ENCODE data around the gene IQSEC2. TPM values are rescaled to one million over a fixed set of nuclear protein-coding genes. Genes with fewer than 3 reads are reported as not detected.
A peak's percentile ranks its signal among the peaks of the same experiment; 100 is the strongest.

The IQSEC2 gene
- total and polyA plus RNA-seq, 4 donors: 9.0 to 24.6 (median 17.4) TPM

GRCh38 chrX:53257166-53257565 lies 24.2 kb downstream of the IQSEC2 start:
- Histone ChIP-seq H3K4me3 (no peak overlapping the region), H3K4me1 (ENCODE audit: control insufficient read depth in 5 of 5, insufficient read depth in 5 of 5, low read length in 5 of 5) (peaks cover 0 to 6% (median 0%) of the 10 kb centered on the region in 5 donors), H3K36me3 (ENCODE audit: control insufficient read depth in 4 of 4, insufficient read depth in 4 of 4, low read length in 4 of 4) (no peaks in the 10 kb centered on the region), H3K9me3 (ENCODE audit: control insufficient read depth in 4 of 4, insufficient read depth in 3 of 4, low read length in 3 of 4) (peaks cover 0 to 3% (median 0%) of the 10 kb centered on the region in 4 donors), H3K27ac (ENCODE audit: low read depth in 1 of 2, low read length in 1 of 2) (no peak overlapping the region), H3K27me3 (ENCODE audit: control insufficient read depth in 3 of 3, insufficient read depth in 3 of 3, low read length in 2 of 3) (peaks cover 0 to 45% (median 5%) of the 10 kb centered on the region in 3 donors), H3K9ac (ENCODE audit: insufficient read depth in 1 of 2, low read length in 2 of 2) (no peak overlapping the region)
- DNase-seq: no peak
- no peak for ATAC-seq (ENCODE audit: insufficient read depth, low FRiP score)
- TF ChIP-seq CTCF (IDR thresholded peaks at IDR 0.05; ENCODE audit: control extremely low read depth, extremely low read depth): no peak
- WGBS, 2 donors: 88 to 100% methylated on average over 4 to 13 of the region's 13 CpGs

DNA sequence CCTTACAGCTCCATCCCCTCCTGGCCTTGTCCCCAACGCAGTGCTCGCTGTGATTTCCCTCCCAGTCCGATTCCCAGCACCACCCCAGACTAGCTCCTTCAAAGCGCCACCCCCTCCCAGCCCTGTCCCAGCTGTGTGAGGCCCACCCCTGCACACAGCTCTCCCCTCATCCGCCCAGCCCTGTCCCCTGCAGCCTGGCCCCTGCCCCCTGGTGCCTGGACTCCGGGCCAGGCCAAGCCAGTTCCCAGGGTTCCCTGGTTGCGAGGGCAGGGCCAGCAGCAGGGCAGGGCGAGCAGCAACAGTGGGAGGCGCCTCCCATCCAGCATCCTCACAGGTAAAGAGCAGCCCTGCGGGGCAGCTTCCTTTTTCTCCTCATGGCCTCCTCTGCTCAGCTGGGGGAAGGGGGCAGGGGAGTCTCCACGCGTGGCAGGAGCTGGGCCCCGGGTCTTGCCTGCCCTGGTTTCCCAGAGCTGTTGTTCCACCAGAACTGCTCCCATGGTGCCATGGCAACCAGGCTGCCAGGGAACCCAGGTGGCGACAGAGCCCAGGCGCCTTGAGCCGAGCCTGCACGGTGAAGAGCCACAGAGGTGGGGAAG lies 24.8 kb downstream of the IQSEC2 start:
- 56 to 88% methylated on average over 12 to 17 of the region's 17 CpGs for WGBS, 2 donors
- Histone ChIP-seq H3K9me3 (ENCODE audit: control insufficient read depth in 4 of 4, insufficient read depth in 3 of 4, low read length in 3 of 4) (peaks cover 0 to 3% (median 0%) of the 10 kb centered on the region in 4 donors), H3K4me1 (ENCODE audit: control insufficient read depth in 5 of 5, insufficient read depth in 5 of 5, low read length in 5 of 5) (peaks cover 0 to 6% (median 0%) of the 10 kb centered on the region in 5 donors), H3K4me3 (no peak overlapping the region), H3K27ac (ENCODE audit: low read depth in 1 of 2, low read length in 1 of 2) (no peak overlapping the region), H3K9ac (ENCODE audit: insufficient read depth in 1 of 2, low read length in 2 of 2) (no peak overlapping the region), H3K36me3 (ENCODE audit: control insufficient read depth in 4 of 4, insufficient read depth in 4 of 4, low read length in 4 of 4) (no peaks in the 10 kb centered on the region), H3K27me3 (ENCODE audit: control insufficient read depth in 3 of 3, insufficient read depth in 3 of 3, low read length in 2 of 3) (peaks cover 0 to 41% (median 5%) of the 10 kb centered on the region in 3 donors)
- TF ChIP-seq CTCF (IDR thresholded peaks at IDR 0.05; ENCODE audit: control extremely low read depth, extremely low read depth): no peak
- DNase-seq (peak in 1 of 3 donors; percentile 36), ATAC-seq (ENCODE audit: insufficient read depth, low FRiP score) (no peak)

DNA sequence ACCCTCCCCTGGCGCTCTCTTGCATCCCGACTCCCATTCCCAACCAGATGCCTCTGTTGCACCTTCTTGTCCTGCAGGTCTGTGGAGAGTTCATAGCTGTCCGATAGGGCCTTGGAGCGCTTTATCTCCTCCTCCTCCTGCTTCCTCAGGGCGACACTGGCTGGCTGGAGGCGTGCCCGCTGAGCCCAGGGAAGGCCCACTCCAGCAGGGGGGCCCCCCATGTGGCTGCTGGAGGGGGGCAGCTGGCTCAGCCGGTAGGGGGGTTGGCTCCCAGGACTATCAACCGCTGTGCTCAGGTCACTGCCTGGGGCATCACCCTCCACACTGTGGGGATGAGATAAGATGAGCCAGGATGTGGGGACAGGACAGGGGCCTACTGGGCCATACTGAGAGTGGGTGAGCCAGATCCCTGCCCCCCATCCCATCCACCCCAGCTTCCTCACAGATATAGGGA lies 25.6 kb downstream of the IQSEC2 start:
- ATAC-seq (ENCODE audit: insufficient read depth, low FRiP score) (no peak), DNase-seq (no peak)
- 50 to 72% methylated on average over 4 to 9 of the region's 9 CpGs for WGBS, 2 donors
- no peak overlapping the region for H3K27ac ChIP-seq (ENCODE audit: low read depth in 1 of 2, low read length in 1 of 2)
- H3K27me3 ChIP-seq (ENCODE audit: control insufficient read depth in 3 of 3, insufficient read depth in 3 of 3, low read length in 2 of 3): peaks cover 0 to 40% (median 5%) of the 10 kb centered on the region in 3 donors
- no peak overlapping the region for H3K9ac ChIP-seq (ENCODE audit: insufficient read depth in 1 of 2, low read length in 2 of 2)
- TF ChIP-seq CTCF (IDR thresholded peaks at IDR 0.05; ENCODE audit: control extremely low read depth, extremely low read depth): no peak
- H3K36me3 ChIP-seq (ENCODE audit: control insufficient read depth in 4 of 4, insufficient read depth in 4 of 4, low read length in 4 of 4): no peaks in the 10 kb centered on the region
- H3K4me3 ChIP-seq: no peak overlapping the region
- H3K9me3 ChIP-seq (ENCODE audit: control insufficient read depth in 4 of 4, insufficient read depth in 3 of 4, low read length in 3 of 4): peaks cover 0 to 3% (median 0%) of the 10 kb centered on the region in 4 donors
- H3K4me1 ChIP-seq (ENCODE audit: control insufficient read depth in 5 of 5, insufficient read depth in 5 of 5, low read length in 5 of 5): peaks cover 0 to 6% (median 0%) of the 10 kb centered on the region in 5 donors
